H9 (cell line): Measurements from ENCODE around the gene TAOK3. TPM values are rescaled to one million over a fixed set of nuclear protein-coding genes. Genes with fewer than 3 reads are reported as not detected.

Experiments
- DNase-seq: peaks from one replicate; pipeline ENCODE4 v3.0.0-alpha.2; 2017
- H2AFZ ChIP-seq: one replicate; pipeline ENCODE4 v1.6.1; 2013; ENCODE audit warnings: mild to moderate bottlenecking, low read length, control low read depth, moderate library complexity
- H2AK5ac ChIP-seq: 2 replicates; pipeline ENCODE4 v1.6.1; 2013; ENCODE audit warnings: low read length, control low read depth, mixed read lengths; ENCODE audit not compliant: insufficient read length
- H2BK120ac ChIP-seq: one replicate; pipeline ENCODE4 v1.6.1; 2013; ENCODE audit warnings: low read depth, mild to moderate bottlenecking, low read length, control low read depth, inconsistent platforms; ENCODE audit not compliant: poor library complexity, severe bottlenecking
- H2BK12ac ChIP-seq: 2 replicates; pipeline ENCODE4 v1.6.1; 2013; ENCODE audit warnings: low read length, control low read depth, mixed read lengths, low read depth; ENCODE audit not compliant: insufficient read length
- H2BK15ac ChIP-seq: 2 replicates; pipeline ENCODE4 v1.6.1; 2013; ENCODE audit warnings: low read depth, low read length, control low read depth
- H2BK20ac ChIP-seq: one replicate; pipeline ENCODE4 v1.6.1; 2013; ENCODE audit warnings: low read depth, mild to moderate bottlenecking, low read length, control low read depth, inconsistent platforms; ENCODE audit not compliant: poor library complexity, severe bottlenecking
- H2BK5ac ChIP-seq: 2 replicates; pipeline ENCODE4 v1.6.1; 2013; ENCODE audit warnings: low read length, control low read depth, mixed read lengths; ENCODE audit not compliant: insufficient read length
- H3K14ac ChIP-seq: 2 replicates; pipeline ENCODE4 v1.6.1; 2013; ENCODE audit warnings: low read length, control low read depth; ENCODE audit not compliant: insufficient read depth
- H3K18ac ChIP-seq: 2 replicates; pipeline ENCODE4 v1.6.1; 2013; ENCODE audit warnings: low read depth, mild to moderate bottlenecking, mixed read lengths, low read length, control low read depth; ENCODE audit not compliant: insufficient read length
- H3K23ac ChIP-seq: 2 replicates; pipeline ENCODE4 v1.6.1; 2013; ENCODE audit warnings: low read length, control low read depth, mixed read lengths, low read depth; ENCODE audit not compliant: insufficient read length
- H3K23me2 ChIP-seq: 2 replicates; pipeline ENCODE4 v1.6.1; 2013; ENCODE audit warnings: low read depth, mild to moderate bottlenecking, mixed read lengths, low read length, control low read depth; ENCODE audit not compliant: insufficient read length, poor library complexity, severe bottlenecking
- H3K27ac ChIP-seq: 2 replicates; pipeline ENCODE4 v1.5.1; 2013; ENCODE audit warnings: low read length, control low read depth, mixed read lengths, low read depth; ENCODE audit not compliant: insufficient read length
- H3K27me3 ChIP-seq: 2 replicates; pipeline ENCODE4 v1.6.1; 2013; ENCODE audit warnings: low read length, control low read depth, inconsistent platforms; ENCODE audit not compliant: insufficient read depth
- H3K4ac ChIP-seq: 2 replicates; pipeline ENCODE4 v1.6.1; 2013; ENCODE audit warnings: low read depth, mild to moderate bottlenecking, control low read depth, inconsistent platforms, low read length, moderate library complexity
- H3K4me1 ChIP-seq: 2 replicates; pipeline ENCODE4 v1.6.1; 2013; ENCODE audit warnings: low read length, control low read depth, inconsistent platforms; ENCODE audit not compliant: insufficient read depth
- H3K4me2 ChIP-seq: 2 replicates; pipeline ENCODE4 v1.6.1; 2013; ENCODE audit warnings: low read length, control low read depth, mixed read lengths; ENCODE audit not compliant: insufficient read length, insufficient read depth
- H3K56ac ChIP-seq: 2 replicates; pipeline ENCODE4 v1.6.1; 2013; ENCODE audit warnings: low read depth, mild to moderate bottlenecking, mixed read lengths, low read length, control low read depth; ENCODE audit not compliant: insufficient read length
- H3K79me1 ChIP-seq: 2 replicates; pipeline ENCODE4 v1.6.1; 2013; ENCODE audit warnings: low read depth, mild to moderate bottlenecking, moderate library complexity, low read length, control low read depth, inconsistent platforms; ENCODE audit not compliant: insufficient read depth, poor library complexity, severe bottlenecking
- H3K79me2 ChIP-seq: 2 replicates; pipeline ENCODE4 v1.6.1; 2013; ENCODE audit warnings: low read length, control low read depth, inconsistent platforms; ENCODE audit not compliant: insufficient read depth
- H3K9ac ChIP-seq: 2 replicates; pipeline ENCODE4 v1.6.1; 2013; ENCODE audit warnings: low read length, control low read depth, mixed read lengths; ENCODE audit not compliant: insufficient read length; ENCODE audit errors: extremely low read depth
- H3K9me3 ChIP-seq: one replicate; pipeline ENCODE4 v1.6.1; 2013; ENCODE audit warnings: low read depth, low read length, inconsistent platforms; ENCODE audit not compliant: control insufficient read depth
- H3T11ph ChIP-seq: one replicate; pipeline ENCODE4 v1.6.1; 2013; ENCODE audit warnings: mild to moderate bottlenecking, low read length, control low read depth, inconsistent platforms
- H4K20me1 ChIP-seq: one replicate; pipeline ENCODE4 v1.6.1; 2013; ENCODE audit not compliant: control insufficient read depth, insufficient read length, insufficient read depth
- H4K5ac ChIP-seq: 2 replicates; pipeline ENCODE4 v1.6.1; 2013; ENCODE audit warnings: low read depth, mild to moderate bottlenecking, mixed read lengths, low read length, control low read depth; ENCODE audit not compliant: insufficient read length
- H4K8ac ChIP-seq: replicated peaks from 2 replicates; pipeline ENCODE4 v1.6.1; 2013; ENCODE audit warnings: low read length, control low read depth, mixed read lengths, low read depth; ENCODE audit not compliant: insufficient read length
- H4K91ac ChIP-seq: 2 replicates; pipeline ENCODE4 v1.6.1; 2013; ENCODE audit warnings: low read depth, mild to moderate bottlenecking, moderate library complexity, mixed read lengths, low read length, control low read depth; ENCODE audit not compliant: insufficient read length
- H3K27ac Mint-ChIP-seq, 3 experiments: 2 replicates in 2 of 3; 3 replicates in 1 of 3; pipeline ENCODE4 v1.8.0; 2020 to 2021; ENCODE audit warnings: mixed read lengths in 3 of 3, mild to moderate bottlenecking in 1 of 3, moderate library complexity in 1 of 3
- H3K27me3 Mint-ChIP-seq: 2 replicates; pipeline ENCODE4 v1.8.0; 2021; ENCODE audit warnings: low read depth, mild to moderate bottlenecking, moderate library complexity, mixed read lengths
- H3K36me3 Mint-ChIP-seq, 3 experiments: 2 replicates in 2 of 3; 3 replicates in 1 of 3; pipeline ENCODE4 v1.8.0; 2020 to 2021; ENCODE audit warnings: low read depth in 3 of 3, mixed read lengths in 3 of 3; ENCODE audit not compliant: insufficient read depth in 1 of 3
- H3K4me1 Mint-ChIP-seq, 2 experiments: 2 replicates each; pipeline ENCODE4 v1.8.0; 2020; ENCODE audit warnings: mixed read lengths in 2 of 2
- H3K4me3 Mint-ChIP-seq, 2 experiments: 2 replicates in 1 of 2; 3 replicates in 1 of 2; pipeline ENCODE4 v1.8.0; 2020 to 2021; ENCODE audit warnings: mild to moderate bottlenecking in 2 of 2, mixed read lengths in 2 of 2, moderate library complexity in 1 of 2
- H3K9me3 Mint-ChIP-seq, 2 experiments: 2 replicates in 1 of 2; 3 replicates in 1 of 2; pipeline ENCODE4 v1.8.0; 2020; ENCODE audit warnings: mild to moderate bottlenecking in 2 of 2, mixed read lengths in 2 of 2, moderate library complexity in 1 of 2
- CTCF ChIP-seq: fragments of 200-600 bp; sonication (generic); conservative IDR thresholded peaks from 3 replicates; pipeline ENCODE4 v1.8.0; 2021; ENCODE audit warnings: antibody characterized with exemption, mild to moderate bottlenecking
- WGBS: extraction: QIAGEN DNeasy Blood & Tissue Kit; methylation state at CpG from one replicate; pipeline ENCODE4 v1.1.7; 2013; ENCODE audit warnings: missing lambda C conversion rate, low lambda C conversion rate, mixed read lengths; ENCODE audit not compliant: insufficient read length; ENCODE audit errors: extremely low coverage; 5-methylcytosine and 5-hydroxymethylcytosine counted together
- total RNA-seq: library from RNA; stranded (reverse); gene quantifications from 2 replicates; pipeline ENCODE4 v1.2.1, GENCODE V29; 2021

The TAOK3 gene
- total RNA-seq, 1 experiment from 2014 or later = 5.2 TPM

GRCh38 chr12:118164798-118165486 is 207.8 kb downstream of the TAOK3 start:
- Histone ChIP-seq H3K56ac (no peak overlapping the region), H3K79me1 (no peaks in the 10 kb centered on the region), H3K23me2 (no peaks in the 10 kb centered on the region), H3K27me3 (no peaks in the 10 kb centered on the region), H2BK12ac (no peak overlapping the region), H2AFZ (no peak overlapping the region), H3K23ac (no peak overlapping the region), H4K20me1 (no peaks in the 10 kb centered on the region), H3K18ac (no peak overlapping the region), H3K14ac (no peak overlapping the region), H4K8ac (no peak overlapping the region), H4K5ac (no peak overlapping the region), H3K4ac (no peak overlapping the region), H3K4me2 (no peak overlapping the region), H3K4me1 (no peaks in the 10 kb centered on the region), H2BK5ac (no peak overlapping the region), H3K9ac (no peak overlapping the region), H2BK20ac (no peak overlapping the region), H3K9me3 (no peaks in the 10 kb centered on the region), H2BK120ac (no peak overlapping the region), H2BK15ac (no peak overlapping the region), H3K79me2 (no peaks in the 10 kb centered on the region), H3K27ac (no peak overlapping the region), H3T11ph (no peak overlapping the region), H2AK5ac (no peak overlapping the region), H4K91ac (no peak overlapping the region)
- peak; percentile 60 for DNase-seq
- Mint-ChIP-seq H3K27me3 (no peaks in the 10 kb centered on the region), H3K36me3 (no peaks in the 10 kb centered on the region), H3K9me3 (no peaks in the 10 kb centered on the region), H3K4me1 (peaks cover 4 to 8% of the 10 kb centered on the region in 2 experiments; a peak in 3 of 4 replicates), H3K4me3 (no peak overlapping the region), H3K27ac (no peak overlapping the region)
- no CpG with 5 or more reads among the region's 6 CpGs for WGBS
- peak; percentile 82 for TF ChIP-seq CTCF
